HCT116 (cell line): ENCODE measurements around the gene LRRN2.

Experiments
- CEBPB ChIP-seq: IDR thresholded peaks from 2 replicates; pipeline ENCODE4 v1.6.1; 2012; ENCODE audit warnings: low read depth
- CTCF ChIP-seq, 3 experiments: fragments of 200-600 bp in 1 of 3; sonication (generic) in 1 of 3; IDR thresholded peaks in 2 of 3; conservative IDR thresholded peaks in 1 of 3; 2 replicates each; pipeline ENCODE4 v1.5.1; 2012 to 2017; ENCODE audit warnings: low read depth in 2 of 3, low read length in 2 of 3, antibody characterized with exemption in 1 of 3, borderline replicate concordance in 1 of 3, control low read depth in 1 of 3, mild to moderate bottlenecking in 1 of 3, mixed read lengths in 1 of 3, mixed run types in 1 of 3, moderate library complexity in 1 of 3; ENCODE audit not compliant: insufficient read depth in 1 of 3
- EGR1 ChIP-seq: IDR thresholded peaks from 2 replicates; pipeline ENCODE4 v1.6.1; 2012; ENCODE audit warnings: low read depth
- EZH2phosphoT487 ChIP-seq: fragments of 200-600 bp; IDR thresholded peaks from 2 replicates; pipeline ENCODE4 v1.6.1; 2018; ENCODE audit warnings: antibody characterized with exemption, borderline replicate concordance
- JUND ChIP-seq: IDR thresholded peaks from 2 replicates; pipeline ENCODE4 v1.6.1; 2012
- POLR2AphosphoS5 ChIP-seq: IDR thresholded peaks from 2 replicates; pipeline ENCODE4 v1.6.1; 2011; ENCODE audit warnings: mild to moderate bottlenecking, low read depth, low read length, moderate library complexity
- REST ChIP-seq: IDR thresholded peaks from 2 replicates; pipeline ENCODE4 v1.6.1; 2012; ENCODE audit warnings: low read depth

- TF ChIP-seq EZH2phosphoT487 (no peak), EGR1 (no peak), POLR2AphosphoS5 (peak; percentile 30; the same call in 1 of the 2 replicates), CTCF (IDR thresholded peaks at IDR 0.05 in 2 of 3, conservative IDR thresholded peaks at IDR 0.05 in 1 of 3; ENCODE audit: borderline replicate concordance in 1 of 3, insufficient read depth in 1 of 3, low read depth in 2 of 3, low read length in 2 of 3) (no peak), CEBPB (no peak), REST (no peak), JUND (no peak)
Observed at GRCh38 chr1:204685236-204686006, at the start of gene LRRN2.
